GM03348 (cell line): ENCODE data around the gene ASPA.
"Not testable (repeated sequence)": the region's sequence is repeated elsewhere in the genome, so short reads cannot be mapped to it uniquely, and the experiment has no call there.

Experiments used
- DNase-seq: peaks from one replicate; pipeline ENCODE4 v3.0.0; 2012; ENCODE audit warnings: low spot score

Gene ASPA

GRCh38 chr17:3475812-3476610 is at the start of gene ASPA:
ASPA (plus strand) TSS chr17:3475997; CDS start chr17:3476160, 163 bp downstream.
- peak; percentile 60 for DNase-seq

- not testable (repeated sequence) for DNase-seq
These were observed 42.6 kb upstream of the ASPA start for GRCh38 chr17:3433215-3433614.

- DNase-seq: no peak
These were observed 42.1 kb upstream of the ASPA start, which contains the start of gene OR1E2 for GRCh38 chr17:3433741-3434140. OR1E2 (minus strand) TSS chr17:3433841; CDS start chr17:3433841, 0 bp downstream.

GRCh38 chr17:3438368-3438767 is 37.4 kb upstream of the ASPA start:
- no peak for DNase-seq

GRCh38 chr17:3440451-3440850 is 35.3 kb upstream of the ASPA start:
- DNase-seq: no peak

- DNase-seq: no peak
These were observed 28.2 kb upstream of the ASPA start for GRCh38 chr17:3447625-3448024.

- DNase-seq: no peak
These were observed 27.6 kb upstream of the ASPA start for GRCh38 chr17:3448059-3448665.

GRCh38 chr17:3466355-3466754 is 9.4 kb upstream of the ASPA start:
- not testable (repeated sequence) for DNase-seq

GRCh38 chr17:3469529-3469928 is 6.3 kb upstream of the ASPA start:
- DNase-seq: no peak

GRCh38 chr17:3471599-3471998 is 4.2 kb upstream of the ASPA start, which contains the start of gene SPATA22:
SPATA22 (minus strand) TSS chr17:3471819; CDS start chr17:3469325, 2,494 bp downstream.
- no peak for DNase-seq

- DNase-seq: no peak
These were observed 3.7 kb upstream of the ASPA start for GRCh38 chr17:3472137-3472536.

- no peak for DNase-seq
These were observed 1.6 kb upstream of the ASPA start for GRCh38 chr17:3474212-3474611.

- DNase-seq: no peak
These were observed 529 bp upstream of the ASPA start for GRCh38 chr17:3475251-3475685.

GRCh38 chr17:3479988-3480387 is 4.2 kb downstream of the ASPA start:
- DNase-seq: no peak

GRCh38 chr17:3482852-3483251 is 7.1 kb downstream of the ASPA start:
- DNase-seq: no peak

- DNase-seq: no peak
These were observed 9.8 kb downstream of the ASPA start for GRCh38 chr17:3485481-3486068.

GRCh38 chr17:3497101-3497500 is 21.3 kb downstream of the ASPA start:
- DNase-seq: no peak

- DNase-seq: no peak
These were observed 25.5 kb downstream of the ASPA start for GRCh38 chr17:3501344-3501743.

GRCh38 chr17:3502466-3502865 is 26.7 kb downstream of the ASPA start:
- no peak for DNase-seq

GRCh38 chr17:3503285-3503684 is 27.5 kb downstream of the ASPA start:
- DNase-seq: no peak

GRCh38 chr17:3505008-3505407 is 29.2 kb downstream of the ASPA start:
- no peak for DNase-seq

GRCh38 chr17:3506054-3506453 is 30.3 kb downstream of the ASPA start:
- no peak for DNase-seq

GRCh38 chr17:3507071-3507470 is 31.3 kb downstream of the ASPA start:
- no peak for DNase-seq
